NCI-H146 treated with DMSO at 0.1 percent for 48 hours (cell line): Measurements from ENCODE around the gene ANKZF1.

Experiments
- DNase-seq: peaks from one replicate; lab custom pipeline; 2025; ENCODE audit not compliant: unreplicated experiment; lab: John Stamatoyannopoulos, UW

ANKZF1 gene

DNA sequence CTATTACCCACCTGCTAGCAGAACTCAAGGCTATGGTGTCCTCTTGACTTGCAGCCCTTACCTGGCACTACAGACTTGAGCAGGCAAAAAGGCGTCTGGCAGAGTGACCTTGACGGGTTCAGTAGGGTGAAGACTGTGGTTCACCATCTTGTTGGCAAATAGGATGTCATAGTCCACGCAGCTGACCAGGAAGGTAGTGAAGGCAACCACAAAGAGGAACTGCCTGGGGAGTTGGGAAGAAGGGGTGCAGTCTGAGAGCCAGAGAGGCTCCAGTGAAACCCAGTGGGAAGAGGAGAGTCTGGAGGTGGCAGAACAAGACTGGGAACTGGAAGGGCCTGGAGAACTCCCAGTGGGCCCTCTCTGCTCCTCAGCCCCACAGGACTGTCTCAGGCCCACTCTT is 4.3 kb upstream of the ANKZF1 start:
- DNase-seq = no peak

DNA sequence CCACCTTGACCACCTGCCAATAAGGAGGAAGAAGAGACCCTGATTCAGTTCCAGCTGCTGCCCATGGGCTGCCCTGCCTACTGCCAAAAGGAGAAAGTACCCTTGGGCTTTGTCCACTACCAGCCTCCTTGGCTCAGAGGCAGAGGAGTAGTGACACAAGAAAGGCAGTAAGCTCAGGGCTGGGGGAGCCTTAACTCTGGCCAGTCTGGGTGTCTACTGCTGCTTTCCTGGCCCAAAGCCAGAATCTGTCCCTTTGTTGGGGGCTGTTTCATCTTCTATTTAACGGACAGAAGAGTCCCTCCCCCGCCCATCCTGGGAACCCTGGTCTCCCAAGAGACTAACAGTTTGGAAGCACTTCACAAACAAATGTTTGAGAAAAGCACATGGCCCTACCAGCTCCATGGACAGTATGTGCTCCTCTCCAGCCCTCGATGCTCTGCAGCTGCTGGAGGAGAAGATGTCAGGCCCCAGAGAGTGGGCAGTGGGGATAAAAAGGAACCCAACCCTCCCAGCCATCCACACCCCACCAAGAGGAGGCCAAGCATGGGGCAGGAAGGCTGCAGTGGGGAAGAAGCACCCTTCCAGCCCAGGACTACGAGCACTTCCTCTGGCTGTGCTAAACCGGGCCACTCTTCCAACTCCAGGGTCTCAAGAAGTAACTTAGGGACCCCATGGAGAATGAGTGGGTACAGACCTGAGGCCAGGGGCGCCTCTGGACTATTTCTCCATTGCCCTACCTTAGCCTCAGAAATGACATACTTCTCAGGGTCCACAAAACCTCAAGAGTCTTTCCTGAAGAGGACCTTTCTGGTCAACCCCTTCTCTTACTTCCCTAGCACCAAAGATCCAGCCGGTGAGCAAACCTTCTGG is 1.3 kb upstream of the ANKZF1 start:
- no peak for DNase-seq

- no peak for DNase-seq
These were observed 698 bp upstream of the ANKZF1 start for GRCh38 chr2:219228911-219229304.

DNA sequence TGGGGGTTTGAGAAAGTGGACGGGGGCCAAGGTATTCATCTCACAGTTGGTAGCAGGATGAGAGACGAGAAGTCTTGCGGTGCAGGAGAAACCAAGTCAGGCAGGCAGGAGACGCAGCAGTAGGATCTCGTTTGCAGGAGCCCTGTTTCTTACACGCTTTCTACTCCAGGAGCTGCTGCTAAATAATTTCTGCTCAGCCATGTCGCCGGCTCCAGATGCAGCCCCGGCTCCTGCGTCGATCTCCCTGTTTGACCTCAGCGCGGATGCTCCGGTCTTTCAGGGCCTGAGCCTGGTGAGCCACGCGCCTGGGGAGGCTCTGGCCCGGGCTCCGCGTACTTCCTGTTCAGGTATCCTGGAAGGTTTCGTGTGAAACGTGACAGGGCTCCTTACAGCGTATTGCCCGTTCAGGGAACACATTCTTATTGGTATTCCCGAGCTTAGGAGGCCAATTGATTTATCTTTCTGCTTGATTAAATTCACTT is 494 bp downstream of the ANKZF1 start:
- no peak for DNase-seq

DNA sequence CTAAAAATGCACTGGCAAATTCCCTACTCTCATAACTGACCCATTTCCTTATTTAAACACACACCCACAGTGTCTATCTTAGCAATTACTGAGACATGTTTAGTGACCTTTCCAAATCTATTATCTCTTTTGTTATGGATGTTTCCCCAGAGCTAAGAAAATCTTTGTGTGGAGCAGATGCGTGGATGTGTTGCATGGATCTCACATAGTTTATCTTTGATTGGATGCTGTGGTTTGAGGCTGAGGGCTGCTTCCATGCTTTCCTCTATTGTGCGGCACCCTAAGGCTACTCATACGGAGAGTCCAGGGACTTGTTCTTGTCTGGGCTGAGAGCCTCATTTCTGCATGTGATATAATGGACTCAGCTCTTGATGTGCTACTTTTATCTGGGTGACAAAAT is 4.7 kb downstream of the ANKZF1 start:
- no peak for DNase-seq

- no peak for DNase-seq
These were observed 13.7 kb downstream of the ANKZF1 start for GRCh38 chr2:219243291-219243761.

DNA sequence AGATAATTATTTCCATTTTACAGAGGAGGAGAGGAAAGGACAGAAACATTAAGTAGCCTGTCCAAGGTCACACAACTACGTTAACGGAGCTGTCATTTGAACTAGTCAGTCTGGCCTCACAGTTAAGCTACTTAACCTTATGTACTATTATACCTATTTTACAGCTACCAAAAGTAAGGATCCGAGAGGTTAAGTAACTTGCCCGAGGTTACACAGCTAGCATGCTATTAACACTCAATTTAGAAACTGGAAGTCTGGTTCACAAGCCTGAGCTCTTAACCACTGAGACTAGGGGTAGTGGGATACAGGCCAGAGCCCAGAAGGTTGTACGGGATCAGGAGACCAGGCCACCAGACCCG is 15.2 kb downstream of the ANKZF1 start:
- DNase-seq = no peak

- DNase-seq = peak; percentile 44
These were observed 15.7 kb downstream of the ANKZF1 start, which contains the start of the genes GLB1L and STK16 for GRCh38 chr2:219245148-219245898. TSS of gene GLB1L (minus strand) at chr2:219245444. CDS start at chr2:219243573, 1,871 bp downstream. TSS of gene STK16 (plus strand) at chr2:219245479. CDS start at chr2:219246000, 521 bp downstream.

DNA sequence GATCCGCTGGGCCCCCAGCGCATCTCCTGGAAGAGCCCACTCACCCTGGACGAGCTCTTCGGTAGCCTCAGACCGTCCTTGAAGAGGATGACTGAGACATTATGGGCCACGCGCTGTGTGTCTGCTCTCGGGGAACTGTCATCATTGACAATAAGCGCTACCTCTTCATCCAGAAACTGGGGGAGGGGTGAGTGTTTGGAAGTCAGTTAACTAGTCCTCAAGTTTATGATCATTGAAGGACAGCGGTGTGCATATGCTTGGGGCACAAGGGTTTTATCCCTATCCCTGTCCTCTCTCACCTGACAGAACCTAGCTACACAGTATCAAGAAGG is 16.3 kb downstream of the ANKZF1 start:
- DNase-seq = no peak

- no peak for DNase-seq
These were observed 17.0 kb downstream of the ANKZF1 start for GRCh38 chr2:219246559-219246958.

DNA sequence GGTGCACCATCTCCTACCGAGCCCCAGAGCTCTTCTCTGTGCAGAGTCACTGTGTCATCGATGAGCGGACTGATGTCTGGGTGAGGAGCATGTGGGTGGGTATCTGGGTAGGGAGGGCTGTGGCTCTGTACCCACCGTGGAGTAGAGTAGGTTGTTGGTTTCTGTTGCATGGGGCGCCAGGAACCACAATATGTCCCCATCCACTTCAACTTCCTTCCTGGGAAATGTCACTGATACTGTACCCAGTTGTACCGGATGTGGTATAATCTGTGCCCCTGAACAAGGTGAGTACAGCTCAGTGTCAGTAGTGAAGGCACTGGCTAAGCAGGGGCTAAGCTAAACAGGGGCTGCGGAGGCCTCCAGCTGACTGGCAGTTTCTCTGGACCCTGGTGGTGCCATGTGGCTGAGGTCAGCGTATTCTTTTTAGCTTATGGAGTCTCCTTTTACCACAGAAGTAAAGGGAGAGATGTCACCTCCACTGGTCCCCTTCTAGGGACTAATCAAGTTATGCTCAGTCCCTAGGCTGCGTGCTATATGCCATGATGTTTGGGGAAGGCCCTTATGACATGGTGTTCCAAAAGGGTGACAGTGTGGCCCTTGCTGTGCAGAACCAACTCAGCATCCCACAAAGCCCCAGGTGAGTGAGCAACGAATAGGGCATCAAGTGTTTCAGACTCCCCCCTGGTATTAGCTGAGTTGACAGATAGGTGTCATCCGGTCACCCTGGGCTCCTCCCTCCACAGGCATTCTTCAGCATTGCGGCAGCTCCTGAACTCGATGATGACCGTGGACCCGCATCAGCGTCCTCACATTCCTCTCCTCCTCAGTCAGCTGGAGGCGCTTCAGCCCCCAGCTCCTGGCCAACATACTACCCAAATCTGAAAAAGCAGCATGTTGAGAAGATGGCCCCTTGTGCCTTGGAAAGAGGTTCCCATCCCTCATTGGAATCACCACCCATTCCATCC is 18.4 kb downstream of the ANKZF1 start:
- DNase-seq = no peak

DNA sequence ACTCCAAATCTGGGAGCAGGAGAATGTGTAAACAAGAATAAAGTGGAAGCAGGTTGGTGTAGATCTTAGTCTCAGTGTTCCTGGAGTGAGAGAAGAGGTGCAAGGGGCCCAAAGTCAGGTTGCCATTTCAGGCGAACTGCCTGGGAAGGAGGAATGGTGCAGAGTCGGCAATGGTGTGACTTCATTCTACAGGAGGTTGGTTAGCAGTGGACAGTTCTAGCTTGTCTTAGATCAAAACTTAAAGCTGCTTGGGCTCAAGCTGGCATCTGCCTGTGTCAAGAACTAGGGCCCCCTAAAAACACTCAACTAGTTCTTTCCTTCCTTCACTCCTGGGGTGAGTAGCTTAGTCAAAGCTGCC is 19.2 kb downstream of the ANKZF1 start:
- DNase-seq = no peak

DNA sequence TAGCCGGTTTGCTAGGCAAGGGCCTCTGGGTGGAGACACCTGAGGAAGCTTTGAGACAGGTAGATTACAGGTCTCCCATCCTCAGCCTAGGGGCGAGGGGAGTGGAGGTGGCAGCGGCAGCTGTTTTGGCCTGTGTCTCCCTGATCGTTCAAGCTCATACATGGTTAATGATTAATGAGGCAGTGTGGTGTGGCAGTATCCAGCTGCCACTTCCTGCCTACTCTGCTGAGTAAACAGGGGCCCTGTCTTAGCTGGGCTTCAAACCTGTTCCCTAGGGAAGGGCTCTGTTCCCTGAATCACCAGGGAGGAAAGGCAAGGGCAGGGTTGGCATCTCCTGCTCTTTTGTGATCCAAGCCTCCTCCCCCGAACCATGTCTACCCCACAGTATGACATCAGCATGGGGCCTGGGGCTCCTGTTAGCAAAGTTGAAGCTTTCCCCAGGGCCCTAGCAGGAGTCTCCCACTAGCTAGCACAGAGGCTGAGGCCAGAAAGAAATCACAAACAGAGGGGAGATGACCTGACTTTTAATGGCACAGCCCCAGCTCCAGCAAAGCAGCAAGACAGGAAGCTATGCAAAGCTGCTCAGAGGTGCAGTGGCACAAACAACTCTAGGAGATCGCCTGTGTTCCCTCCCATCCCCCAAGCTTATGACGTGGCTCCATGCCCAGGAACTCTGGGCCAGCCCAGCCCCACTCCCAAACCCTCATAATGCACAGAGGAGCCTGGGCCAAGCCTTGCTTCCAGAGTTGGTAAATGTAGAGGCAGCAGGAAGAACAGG is 19.8 kb downstream of the ANKZF1 start:
- DNase-seq = no peak

- DNase-seq = no peak
These were observed 20.6 kb downstream of the ANKZF1 start for GRCh38 chr2:219250049-219250781.

- DNase-seq = no peak
These were observed 22.1 kb downstream of the ANKZF1 start for GRCh38 chr2:219251656-219252055.

GRCh38 chr2:219252084-219252483 is 22.5 kb downstream of the ANKZF1 start:
- no peak for DNase-seq

DNA sequence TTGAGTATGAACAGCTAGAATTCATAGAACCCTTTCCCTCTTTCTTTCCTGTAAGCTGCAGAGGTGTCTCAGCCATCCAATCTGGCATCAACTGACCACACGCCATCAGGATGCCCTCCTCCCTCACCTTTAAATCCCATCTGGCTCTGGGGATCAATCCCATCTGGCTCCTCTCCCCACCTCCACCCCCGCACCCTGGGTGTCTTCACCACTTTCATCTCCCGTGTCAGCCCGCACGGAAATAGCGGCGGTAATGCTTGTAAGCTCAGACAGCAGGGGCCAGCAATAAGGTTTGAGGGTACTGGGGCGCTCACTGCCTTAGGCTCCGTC is 22.9 kb downstream of the ANKZF1 start:
- peak; percentile 5 for DNase-seq

DNA sequence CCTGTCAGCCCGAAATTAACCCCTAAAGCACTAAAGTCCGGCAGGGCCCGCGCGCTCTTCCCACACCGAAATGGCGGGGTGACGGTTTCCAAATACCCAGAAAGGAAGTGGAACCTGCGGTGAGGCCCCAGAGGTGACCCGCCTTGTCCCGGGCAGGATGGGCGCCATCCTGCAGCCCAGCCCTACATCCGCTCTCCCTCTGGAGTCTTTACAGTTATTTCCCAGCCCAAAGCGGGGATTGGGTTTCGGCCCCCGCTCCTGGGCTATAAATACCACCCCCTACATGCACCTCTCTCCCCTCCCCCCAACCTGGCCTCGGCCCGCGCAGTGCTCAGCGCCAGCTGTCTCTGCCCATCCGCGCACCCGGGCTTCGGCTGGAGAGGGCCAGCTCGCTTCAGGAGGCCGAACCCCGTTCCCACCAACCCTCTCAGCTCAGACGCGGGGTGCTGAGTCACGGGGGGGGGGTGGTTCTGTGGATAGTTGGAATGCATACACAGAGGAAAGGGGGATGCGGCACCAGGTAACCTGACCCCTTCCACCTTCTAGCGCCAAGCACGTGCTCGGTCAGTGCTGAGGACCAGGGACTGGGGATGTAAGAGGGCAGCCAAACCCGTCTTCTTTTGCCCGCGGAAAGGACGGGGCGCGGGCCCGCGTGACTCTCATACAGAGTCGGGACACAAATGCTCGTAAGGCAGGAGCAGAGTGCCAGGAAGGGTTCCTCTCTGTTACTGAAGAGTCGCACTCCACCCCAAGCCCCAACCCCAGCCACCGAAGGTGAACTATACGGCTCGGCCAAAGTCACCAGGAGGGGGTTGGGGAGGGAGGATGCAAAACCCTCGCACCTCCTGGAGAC is 23.5 kb downstream of the ANKZF1 start, which contains the start of gene TUBA4B:
TSS of gene TUBA4B (plus strand) at position 344 of the 853 bp plus-strand sequence. CDS start at position 509, 165 bp downstream.
- DNase-seq = peak; percentile 3
